T-helper 17 cell (primary cell): ENCODE measurements around the gene KDM4B. TPM values are rescaled to one million over a fixed set of nuclear protein-coding genes. Genes with fewer than 3 reads are reported as not detected.

ENCODE experiments used
- ATAC-seq: fragments of 150-1000 bp; cut with Tn5 transposase; 2 replicates; pipeline ENCODE4 v1.10.0; 2021; ENCODE audit warnings: mild to moderate bottlenecking, moderate library complexity
- DNase-seq, 3 donors: peaks; one replicate each; pipeline versions ENCODE4 v3.0.0 to v3.0.0-alpha.2; 2020 to 2021
- H3K9me3 ChIP-seq: one replicate; pipeline ENCODE4 v1.7.0; 2013; ENCODE audit warnings: low read length, mild to moderate bottlenecking; ENCODE audit not compliant: control insufficient read depth, poor library complexity, severe bottlenecking
- H3K27ac Mint-ChIP-seq: one replicate; pipeline ENCODE4 v1.8.0; 2022; ENCODE audit warnings: mild to moderate bottlenecking, moderate library complexity, mixed read lengths
- H3K27me3 Mint-ChIP-seq: one replicate; pipeline ENCODE4 v1.8.0; 2022; ENCODE audit warnings: mixed read lengths
- H3K36me3 Mint-ChIP-seq: one replicate; pipeline ENCODE4 v1.8.0; 2022; ENCODE audit warnings: low read depth, mixed read lengths
- H3K4me1 Mint-ChIP-seq: one replicate; pipeline ENCODE4 v1.8.0; 2022; ENCODE audit warnings: mild to moderate bottlenecking, mixed read lengths
- H3K4me3 Mint-ChIP-seq: one replicate; pipeline ENCODE4 v1.8.0; 2022; ENCODE audit warnings: mild to moderate bottlenecking, moderate library complexity, mixed read lengths
- total RNA-seq, 4 donors: library from RNA in 2 of 4; stranded (reverse) in 2 of 4; gene quantifications; one replicate each; pipeline ENCODE4 v1.2.3 and lab custom pipeline; 2022 to 2026

Gene KDM4B
- total RNA-seq, 2 donors from 2014 or later: 37.6 to 42.2 TPM

DNA sequence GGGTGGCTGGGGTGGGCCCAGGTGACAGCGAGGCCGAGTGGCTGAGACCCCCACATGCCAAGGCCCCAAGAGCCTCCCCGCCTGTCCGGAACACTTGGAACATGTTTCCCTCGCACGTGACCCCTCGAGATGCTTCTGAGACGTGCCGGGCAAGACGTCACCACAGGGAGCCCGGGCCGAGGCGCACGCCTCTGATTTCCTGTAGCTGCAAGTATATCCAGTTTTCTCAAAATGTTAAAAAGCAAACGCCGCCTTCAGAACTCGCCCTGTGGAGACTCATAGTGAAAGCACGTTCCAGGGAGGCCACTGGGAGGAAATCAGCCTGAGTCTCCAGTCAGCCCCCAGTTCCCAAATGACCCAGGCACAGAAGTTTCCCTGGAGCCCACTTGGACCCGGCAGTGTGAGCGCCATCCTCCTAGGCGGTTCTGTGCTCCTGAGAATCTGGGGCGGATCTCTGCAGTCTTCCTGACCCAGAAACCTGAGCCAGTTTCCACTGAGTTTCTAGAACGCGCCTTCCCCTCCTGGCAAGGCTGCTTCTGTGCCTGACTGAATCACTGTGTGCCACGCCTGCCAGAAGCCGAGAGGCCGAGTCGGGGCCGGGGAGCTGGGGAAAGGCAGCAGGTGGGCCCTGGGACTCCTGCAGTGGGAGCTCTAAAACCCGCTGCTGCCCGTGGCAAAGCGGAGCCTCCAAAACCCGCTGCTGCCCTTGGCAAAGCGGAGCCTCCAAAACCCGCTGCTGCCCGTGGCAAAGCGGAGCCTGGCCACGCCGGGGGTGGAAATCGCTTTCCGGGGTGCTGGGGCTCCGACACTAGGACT is 179.3 kb downstream of the KDM4B start:
- DNase-seq (peak in 2 of 3 donors; percentile 7), ATAC-seq (no peak)
- H3K27me3 Mint-ChIP-seq: no peaks in the 10 kb centered on the region
- H3K4me1 Mint-ChIP-seq: no peaks in the 10 kb centered on the region
- H3K27ac Mint-ChIP-seq: no peak overlapping the region
- no peak overlapping the region for H3K4me3 Mint-ChIP-seq
- H3K9me3 ChIP-seq: no peaks in the 10 kb centered on the region
- H3K36me3 Mint-ChIP-seq: peaks cover 3% of the 10 kb centered on the region

DNA sequence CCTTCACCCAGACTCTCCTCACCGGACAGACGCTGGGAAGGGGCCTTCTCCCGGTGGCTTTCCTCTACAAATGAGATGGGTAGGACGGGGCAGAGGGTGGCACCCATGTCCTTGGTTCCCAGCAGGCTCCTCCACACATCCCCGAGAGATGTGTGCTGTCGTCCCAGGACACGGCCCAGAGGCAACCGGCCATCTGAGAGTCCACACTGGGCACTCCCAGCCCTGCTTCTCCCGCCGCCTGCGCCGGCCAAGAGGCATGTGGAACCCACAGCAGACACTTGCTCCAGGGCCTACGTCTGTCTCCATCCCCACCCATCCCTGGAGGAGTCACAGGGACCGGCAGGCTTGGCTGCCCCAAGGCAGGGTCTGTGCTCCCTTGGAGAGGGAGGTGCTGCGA is 179.9 kb downstream of the KDM4B start:
- Mint-ChIP-seq H3K27ac (no peak overlapping the region), H3K27me3 (no peaks in the 10 kb centered on the region), H3K36me3 (peaks cover 3% of the 10 kb centered on the region), H3K4me1 (no peaks in the 10 kb centered on the region), H3K4me3 (no peak overlapping the region)
- ATAC-seq (no peak), DNase-seq (no peak)
- H3K9me3 ChIP-seq: no peaks in the 10 kb centered on the region

DNA sequence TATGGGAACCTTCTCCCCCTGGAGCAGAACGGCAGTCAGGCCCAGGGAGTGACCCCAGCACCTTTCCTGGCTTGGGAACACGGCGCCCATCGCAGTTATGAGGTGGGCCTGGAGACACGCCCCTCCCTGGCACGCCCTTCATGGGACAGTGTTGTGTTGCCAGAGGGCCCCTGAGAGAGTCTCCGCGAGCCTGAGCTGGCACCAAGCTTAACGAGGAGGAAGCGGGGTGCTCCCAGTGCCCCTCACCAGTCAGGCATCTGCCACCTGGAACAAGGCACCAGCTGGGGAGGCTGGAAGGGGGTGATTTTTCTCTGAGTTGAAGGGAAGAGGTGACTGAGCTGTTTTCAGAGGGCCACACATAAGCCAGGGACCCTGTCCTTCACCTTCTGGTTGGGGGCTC is 180.6 kb downstream of the KDM4B start:
- H3K9me3 ChIP-seq: no peaks in the 10 kb centered on the region
- no peaks in the 10 kb centered on the region for H3K27me3 Mint-ChIP-seq
- H3K4me3 Mint-ChIP-seq: no peak overlapping the region
- DNase-seq: no peak
- no peak for ATAC-seq
- H3K4me1 Mint-ChIP-seq: no peaks in the 10 kb centered on the region
- no peak overlapping the region for H3K27ac Mint-ChIP-seq
- peaks cover 3% of the 10 kb centered on the region for H3K36me3 Mint-ChIP-seq

DNA sequence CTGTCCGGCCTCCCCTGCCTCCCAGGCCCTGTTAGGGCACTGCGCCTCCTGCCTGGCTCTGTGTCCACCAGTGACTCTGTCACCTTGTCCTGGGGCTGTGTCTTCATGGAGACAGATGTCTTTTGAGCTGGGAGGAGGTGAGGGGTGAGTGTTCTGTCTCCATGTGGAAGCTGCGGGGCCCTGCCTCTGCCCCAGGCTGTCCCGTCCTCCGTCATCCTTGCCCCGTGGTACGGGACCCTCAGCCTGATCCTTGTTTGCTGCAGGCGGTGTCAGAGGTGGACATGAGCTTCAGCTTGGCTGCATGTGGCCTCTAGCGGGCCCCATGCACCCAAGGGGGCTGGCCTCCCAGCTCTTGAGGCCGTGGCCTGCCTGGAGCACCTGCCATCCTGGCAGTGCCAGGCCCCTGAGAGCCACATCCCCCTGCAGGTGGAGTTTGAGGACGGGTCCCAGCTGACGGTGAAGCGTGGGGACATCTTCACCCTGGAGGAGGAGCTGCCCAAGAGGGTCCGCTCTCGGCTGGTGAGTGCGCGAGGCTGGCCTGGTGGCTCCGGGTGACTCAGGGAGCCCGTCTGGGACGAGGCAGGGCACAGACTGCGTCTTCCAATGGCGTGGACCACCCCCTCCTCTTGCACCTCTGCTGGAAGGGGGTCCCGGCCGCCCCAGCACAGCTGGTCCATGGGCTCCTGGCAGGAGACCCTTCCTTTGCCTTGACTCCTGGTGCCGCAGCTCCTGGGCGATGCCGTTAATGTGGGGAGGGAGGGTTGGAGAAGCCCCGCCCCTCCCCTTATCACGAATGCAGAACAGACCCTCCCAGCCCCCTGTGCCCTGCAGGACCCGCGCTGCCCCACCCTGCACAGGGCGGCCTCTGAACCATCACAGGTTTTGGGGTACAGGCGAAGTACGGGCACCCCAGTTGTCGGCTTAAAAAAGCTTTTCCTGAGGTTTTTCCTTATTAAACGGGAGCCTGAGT is 181.3 kb downstream of the KDM4B start:
- ATAC-seq: no peak

DNA sequence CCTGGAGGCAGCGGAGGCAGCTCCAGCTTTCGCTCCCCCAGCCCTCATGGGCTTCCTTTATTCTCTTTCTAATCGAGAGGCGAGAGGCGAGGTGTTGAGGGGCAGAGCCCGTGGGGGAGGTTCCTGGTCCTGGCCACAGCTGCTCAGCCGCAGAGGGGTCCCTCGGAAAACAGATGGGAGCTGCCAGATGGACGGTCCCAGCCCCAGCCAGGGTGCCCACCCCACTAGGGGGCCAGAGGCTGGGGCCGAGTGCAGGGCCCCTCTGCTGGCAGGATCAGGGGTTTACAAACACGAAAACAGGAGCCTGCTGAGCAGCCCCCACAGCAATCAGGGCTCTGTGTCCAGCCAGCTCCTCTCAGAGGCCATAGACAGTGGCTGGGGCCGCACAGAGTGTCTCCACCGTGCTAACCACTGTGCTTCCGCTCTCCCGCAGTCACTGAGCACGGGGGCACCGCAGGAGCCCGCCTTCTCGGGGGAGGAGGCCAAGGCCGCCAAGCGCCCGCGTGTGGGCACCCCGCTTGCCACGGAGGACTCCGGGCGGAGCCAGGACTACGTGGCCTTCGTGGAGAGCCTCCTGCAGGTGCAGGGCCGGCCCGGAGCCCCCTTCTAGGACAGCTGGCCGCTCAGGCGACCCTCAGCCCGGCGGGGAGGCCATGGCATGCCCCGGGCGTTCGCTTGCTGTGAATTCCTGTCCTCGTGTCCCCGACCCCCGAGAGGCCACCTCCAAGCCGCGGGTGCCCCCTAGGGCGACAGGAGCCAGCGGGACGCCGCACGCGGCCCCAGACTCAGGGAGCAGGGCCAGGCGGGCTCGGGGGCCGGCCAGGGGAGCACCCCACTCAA is 182.2 kb downstream of the KDM4B start:
- Mint-ChIP-seq H3K4me3 (no peak overlapping the region), H3K27ac (no peak overlapping the region), H3K4me1 (no peaks in the 10 kb centered on the region), H3K36me3 (peaks cover 3% of the 10 kb centered on the region), H3K27me3 (no peaks in the 10 kb centered on the region)
- ATAC-seq (no peak), DNase-seq (peak in 2 of 3 donors; percentile 6 to 9)
- H3K9me3 ChIP-seq: no peaks in the 10 kb centered on the region

More for the DNA sequence above, 181.3 kb downstream of the KDM4B start:
- Mint-ChIP-seq H3K4me1 (no peaks in the 10 kb centered on the region), H3K27me3 (no peaks in the 10 kb centered on the region), H3K4me3 (no peak overlapping the region), H3K36me3 (peaks cover 3% of the 10 kb centered on the region), H3K27ac (no peak overlapping the region)
- peak in 2 of 3 donors; percentile 6 to 9 for DNase-seq
- H3K9me3 ChIP-seq: no peaks in the 10 kb centered on the region

DNA sequence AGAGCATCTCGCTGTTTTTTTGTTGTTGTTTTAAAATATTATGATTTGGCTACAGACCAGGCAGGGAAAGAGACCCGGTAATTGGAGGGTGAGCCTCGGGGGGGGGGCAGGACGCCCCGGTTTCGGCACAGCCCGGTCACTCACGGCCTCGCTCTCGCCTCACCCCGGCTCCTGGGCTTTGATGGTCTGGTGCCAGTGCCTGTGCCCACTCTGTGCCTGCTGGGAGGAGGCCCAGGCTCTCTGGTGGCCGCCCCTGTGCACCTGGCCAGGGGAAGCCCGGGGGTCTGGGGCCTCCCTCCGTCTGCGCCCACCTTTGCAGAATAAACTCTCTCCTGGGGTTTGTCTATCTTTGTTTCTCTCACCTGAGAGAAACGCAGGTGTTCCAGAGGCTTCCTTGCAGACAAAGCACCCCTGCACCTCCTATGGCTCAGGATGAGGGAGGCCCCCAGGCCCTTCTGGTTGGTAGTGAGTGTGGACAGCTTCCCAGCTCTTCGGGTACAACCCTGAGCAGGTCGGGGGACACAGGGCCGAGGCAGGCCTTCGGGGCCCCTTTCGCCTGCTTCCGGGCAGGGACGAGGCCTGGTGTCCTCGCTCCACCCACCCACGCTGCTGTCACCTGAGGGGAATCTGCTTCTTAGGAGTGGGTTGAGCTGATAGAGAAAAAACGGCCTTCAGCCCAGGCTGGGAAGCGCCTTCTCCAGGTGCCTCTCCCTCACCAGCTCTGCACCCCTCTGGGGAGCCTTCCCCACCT is 183.3 kb downstream of the KDM4B start:
- Mint-ChIP-seq H3K4me3 (no peak overlapping the region), H3K27me3 (no peaks in the 10 kb centered on the region), H3K36me3 (no peaks in the 10 kb centered on the region), H3K27ac (no peak overlapping the region), H3K4me1 (no peaks in the 10 kb centered on the region)
- DNase-seq (no peak), ATAC-seq (no peak)
- no peaks in the 10 kb centered on the region for H3K9me3 ChIP-seq

DNA sequence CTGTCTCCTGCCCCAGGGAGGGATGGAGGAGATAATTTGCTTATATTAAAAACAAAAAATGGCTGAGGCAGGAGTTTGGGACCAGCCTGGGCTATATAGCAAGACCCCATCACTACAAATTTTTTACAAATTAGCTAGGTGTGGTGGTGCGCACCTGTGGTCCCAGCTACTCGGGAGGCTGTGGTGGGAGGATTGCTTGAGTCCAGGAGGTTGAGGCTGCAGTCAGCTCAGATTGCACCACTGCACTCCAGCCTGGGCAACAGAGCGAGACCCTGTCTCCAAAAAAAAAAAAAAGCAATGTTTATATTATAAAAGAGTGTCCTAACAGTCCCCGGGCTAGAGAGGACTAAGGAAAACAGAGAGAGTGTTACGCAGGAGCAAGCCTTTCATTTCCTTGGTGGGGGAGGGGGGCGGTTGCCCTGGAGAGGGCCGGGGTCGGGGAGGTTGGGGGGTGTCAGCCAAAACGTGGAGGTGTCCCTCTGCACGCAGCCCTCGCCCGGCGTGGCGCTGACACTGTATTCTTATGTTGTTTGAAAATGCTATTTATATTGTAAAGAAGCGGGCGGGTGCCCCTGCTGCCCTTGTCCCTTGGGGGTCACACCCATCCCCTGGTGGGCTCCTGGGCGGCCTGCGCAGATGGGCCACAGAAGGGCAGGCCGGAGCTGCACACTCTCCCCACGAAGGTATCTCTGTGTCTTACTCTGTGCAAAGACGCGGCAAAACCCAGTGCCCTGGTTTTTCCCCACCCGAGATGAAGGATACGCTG is 184.0 kb downstream of the KDM4B start:
- ATAC-seq (no peak), DNase-seq (no peak)
- H3K4me3 Mint-ChIP-seq: no peak overlapping the region
- H3K4me1 Mint-ChIP-seq: no peaks in the 10 kb centered on the region
- H3K36me3 Mint-ChIP-seq: no peaks in the 10 kb centered on the region
- H3K9me3 ChIP-seq: peaks cover 3% of the 10 kb centered on the region
- H3K27ac Mint-ChIP-seq: no peak overlapping the region
- no peaks in the 10 kb centered on the region for H3K27me3 Mint-ChIP-seq

DNA sequence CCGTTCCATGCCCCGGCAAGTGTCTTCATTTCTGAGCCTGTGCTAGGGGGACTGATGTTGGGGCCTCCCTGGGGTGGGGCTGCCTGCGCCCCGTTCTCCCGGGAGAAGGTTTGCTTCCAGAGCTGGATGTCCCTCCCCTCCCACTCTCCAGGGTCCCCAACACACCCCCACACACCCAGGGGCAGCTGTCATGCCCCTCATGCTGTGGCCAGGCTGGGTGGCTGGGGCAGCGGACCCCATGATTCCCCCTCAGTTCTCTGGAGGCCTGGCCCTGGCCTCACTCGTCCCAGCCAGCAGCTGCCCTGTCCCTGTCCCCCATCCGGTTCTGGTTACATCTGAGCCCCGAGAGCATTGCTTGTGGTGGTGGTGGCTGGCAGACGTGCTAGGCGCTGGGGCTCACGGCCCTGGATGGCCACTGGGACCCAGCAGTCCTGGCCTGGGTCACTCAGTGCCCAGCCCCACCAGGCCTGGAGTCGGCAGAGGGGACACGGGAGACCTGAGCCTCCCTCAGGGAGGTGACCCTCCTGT is 184.8 kb downstream of the KDM4B start:
- H3K4me3 Mint-ChIP-seq: no peak overlapping the region
- H3K36me3 Mint-ChIP-seq: no peaks in the 10 kb centered on the region
- no peak overlapping the region for H3K27ac Mint-ChIP-seq
- peaks cover 3% of the 10 kb centered on the region for H3K9me3 ChIP-seq
- DNase-seq: no peak
- H3K4me1 Mint-ChIP-seq: no peaks in the 10 kb centered on the region
- ATAC-seq: no peak
- no peaks in the 10 kb centered on the region for H3K27me3 Mint-ChIP-seq

DNA sequence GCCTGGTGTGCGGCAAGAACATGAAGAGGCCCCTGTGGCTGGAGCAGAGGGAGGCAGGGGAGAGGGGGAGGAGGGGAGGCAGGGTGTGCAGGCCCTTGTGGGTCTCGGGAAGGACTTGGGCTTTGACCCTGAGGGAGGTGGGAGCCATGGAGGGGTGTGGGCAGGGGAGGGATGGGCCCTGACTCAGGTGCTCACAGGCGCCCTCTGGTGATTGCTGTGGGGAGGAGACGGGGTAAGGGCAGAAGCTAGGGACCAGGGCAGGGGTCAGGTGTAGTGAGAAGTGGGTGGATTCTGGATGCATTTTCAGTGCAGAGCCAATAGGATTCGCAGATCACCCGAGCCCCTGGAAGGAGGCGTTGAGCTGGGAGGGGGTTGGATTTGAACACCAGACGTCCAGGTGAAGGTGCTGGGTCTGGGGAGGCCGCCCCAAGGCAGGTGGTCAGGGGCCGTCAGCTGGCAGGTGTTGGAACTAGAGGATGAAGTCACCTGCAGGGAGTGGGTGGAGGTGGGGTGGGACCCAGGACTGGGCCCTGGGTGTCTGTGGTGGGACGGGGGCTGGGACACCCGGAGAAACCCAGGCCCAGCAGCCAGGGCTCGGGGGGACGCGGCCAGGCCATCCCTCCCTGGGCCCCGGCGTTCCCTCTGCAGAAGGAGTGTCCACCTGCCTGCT is 185.4 kb downstream of the KDM4B start:
- peak; percentile 53 for ATAC-seq
- Mint-ChIP-seq H3K27ac (no peak overlapping the region), H3K27me3 (no peaks in the 10 kb centered on the region), H3K4me1 (no peaks in the 10 kb centered on the region), H3K36me3 (no peaks in the 10 kb centered on the region), H3K4me3 (no peak overlapping the region)
- H3K9me3 ChIP-seq: peaks cover 3% of the 10 kb centered on the region
- peak in 1 of 3 donors; percentile 35 for DNase-seq

DNA sequence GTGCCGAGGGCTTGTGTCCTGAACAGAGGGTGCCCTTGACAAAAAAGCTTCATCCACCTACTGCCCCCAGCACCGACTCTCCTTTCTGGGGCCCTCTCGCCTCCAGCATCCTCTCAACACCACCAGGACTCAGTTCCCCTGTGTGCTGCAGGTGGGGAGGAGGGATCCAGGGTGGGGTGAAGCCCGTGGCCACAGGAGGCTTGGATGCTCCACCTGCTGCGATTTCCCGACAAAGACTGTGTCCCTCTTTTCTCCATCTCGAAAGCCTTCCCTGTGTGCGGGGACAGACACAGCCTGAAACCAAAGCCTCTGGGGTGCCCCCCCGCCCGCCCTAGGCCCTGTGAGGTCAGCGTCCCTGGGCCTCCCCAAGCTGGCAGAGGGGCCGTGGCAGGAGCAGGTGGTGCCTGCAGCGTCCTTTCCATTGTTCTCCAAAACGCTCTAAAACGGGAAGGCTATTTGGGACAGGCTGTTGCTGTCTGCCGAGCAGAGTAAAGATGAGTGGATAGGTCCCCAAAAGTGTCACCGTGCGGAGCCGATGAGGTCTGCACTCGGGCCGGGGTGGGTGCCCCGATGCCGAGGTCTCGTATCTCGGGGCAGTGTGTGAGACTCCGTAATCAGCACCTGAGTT is 186.0 kb downstream of the KDM4B start:
- H3K36me3 Mint-ChIP-seq: no peaks in the 10 kb centered on the region
- ATAC-seq: no peak

More for the DNA sequence above, 186.0 kb downstream of the KDM4B start:
- no peak overlapping the region for H3K27ac Mint-ChIP-seq
- no peak overlapping the region for H3K4me3 Mint-ChIP-seq
- no peaks in the 10 kb centered on the region for H3K27me3 Mint-ChIP-seq
- DNase-seq: no peak
- no peaks in the 10 kb centered on the region for H3K4me1 Mint-ChIP-seq
- H3K9me3 ChIP-seq: peaks cover 3% of the 10 kb centered on the region
